ENCODE data around the gene CFAP69. TPM values are rescaled to one million over a fixed set of nuclear protein-coding genes. Genes with fewer than 3 reads are reported as not detected.
"Not testable (repeated sequence)": the region's sequence is repeated elsewhere in the genome, so short reads cannot be mapped to it uniquely, and the experiment has no call there.

The CFAP69 gene

DNA sequence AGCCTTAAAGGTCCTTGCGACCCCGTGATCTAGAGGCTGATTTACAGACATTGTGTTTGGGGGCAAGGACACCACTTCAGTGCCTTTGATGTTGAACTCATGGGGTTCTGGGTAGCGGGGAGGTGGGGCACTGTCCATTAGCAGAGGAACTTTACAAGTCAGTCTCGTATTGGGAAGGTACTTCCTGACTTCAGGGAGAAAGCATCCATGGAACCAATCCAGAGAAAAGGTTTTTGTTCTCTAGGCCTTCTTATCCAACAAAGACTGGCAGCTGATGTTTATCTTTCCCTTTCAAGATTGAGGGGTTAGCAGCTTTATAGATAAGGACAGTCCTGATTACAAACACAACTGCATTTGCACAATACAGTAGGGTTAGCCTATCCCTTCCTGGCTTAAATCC, 104.3 kb downstream of the CFAP69 start:
- no peak overlapping the region for H3K4me3 ChIP-seq (ENCODE audit: low read length)
- H2BK15ac ChIP-seq (replicated peaks; ENCODE audit: low read depth): no peak overlapping the region
- H3K18ac ChIP-seq (ENCODE audit: low read length): no peak overlapping the region
- H3K27me3 ChIP-seq (ENCODE audit: insufficient read depth, low read length, poor library complexity): no peaks in the 10 kb centered on the region
- H3K79me2 ChIP-seq (ENCODE audit: control insufficient read depth, insufficient read depth, low read length): peaks cover 12% of the 10 kb centered on the region
- no peak overlapping the region for H2BK120ac ChIP-seq (ENCODE audit: low read depth, low read length)
- H3K36me3 ChIP-seq (ENCODE audit: control insufficient read depth, insufficient read depth, low read length): no peaks in the 10 kb centered on the region
- peak; percentile 83 for DNase-seq
- no peak overlapping the region for H3K9ac ChIP-seq (ENCODE audit: low read length)
- H3K56ac ChIP-seq (ENCODE audit: low read length): no peak overlapping the region
- H3K27ac ChIP-seq (ENCODE audit: low read depth, low read length): peak overlapping the region; percentile 42
- H3K79me1 ChIP-seq (ENCODE audit: low read length): peaks cover 11% of the 10 kb centered on the region
- no peak overlapping the region for H2BK5ac ChIP-seq (ENCODE audit: low read length)
- H4K8ac ChIP-seq (ENCODE audit: low read depth, low read length): no peak overlapping the region
- H3K23ac ChIP-seq (ENCODE audit: low read length): no peak overlapping the region
- no peak overlapping the region for H3K4me2 ChIP-seq (ENCODE audit: low read length)
- no peak overlapping the region for H4K5ac ChIP-seq (ENCODE audit: low read length)
- WGBS (ENCODE audit: extremely low coverage, insufficient coverage, low lambda C conversion rate): no CpG with 5 or more reads among the region's 4 CpGs
- H3K4ac ChIP-seq (ENCODE audit: low read depth, low read length): no peak overlapping the region
- no peak overlapping the region for H2AK5ac ChIP-seq (ENCODE audit: low read length)
- H3K4me1 ChIP-seq (ENCODE audit: control insufficient read depth, low read depth, low read length): peaks cover 3% of the 10 kb centered on the region

DNA sequence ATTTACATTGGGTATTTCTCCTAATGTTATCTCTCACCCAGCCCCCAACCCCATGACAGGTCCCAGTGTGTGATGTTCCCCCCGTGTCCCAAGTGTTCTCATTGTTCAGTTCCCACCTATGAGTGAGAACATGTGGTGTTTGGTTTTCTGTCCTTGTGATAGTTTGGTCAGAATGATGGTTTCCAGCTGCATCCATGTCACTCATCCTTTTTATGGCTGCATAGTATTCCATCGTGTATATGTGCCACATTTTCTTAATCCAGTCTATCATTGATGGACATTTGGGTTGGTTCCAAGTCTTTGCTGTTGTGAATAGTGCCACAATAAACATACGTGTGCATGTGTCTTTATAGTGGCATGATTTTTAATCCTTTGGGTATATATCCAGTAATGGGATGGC, 105.1 kb downstream of the CFAP69 start:
- H3K4ac ChIP-seq (ENCODE audit: low read depth, low read length); H3K56ac ChIP-seq (ENCODE audit: low read length); H3K23ac ChIP-seq (ENCODE audit: low read length); H2AK5ac ChIP-seq (ENCODE audit: low read length); H3K4me2 ChIP-seq (ENCODE audit: low read length); H3K27me3 ChIP-seq (ENCODE audit: insufficient read depth, low read length, poor library complexity); H3K4me1 ChIP-seq (ENCODE audit: control insufficient read depth, low read depth, low read length); H4K5ac ChIP-seq (ENCODE audit: low read length); H2BK5ac ChIP-seq (ENCODE audit: low read length); H2BK15ac ChIP-seq (replicated peaks; ENCODE audit: low read depth); H2BK120ac ChIP-seq (ENCODE audit: low read depth, low read length); H3K9ac ChIP-seq (ENCODE audit: low read length); H3K4me3 ChIP-seq (ENCODE audit: low read length); H4K8ac ChIP-seq (ENCODE audit: low read depth, low read length); H3K27ac ChIP-seq (ENCODE audit: low read depth, low read length); H3K18ac ChIP-seq (ENCODE audit: low read length); H3K36me3 ChIP-seq (ENCODE audit: control insufficient read depth, insufficient read depth, low read length); DNase-seq: not testable (repeated sequence)
- Histone ChIP-seq H3K79me2 (ENCODE audit: control insufficient read depth, insufficient read depth, low read length) (peaks cover 12% of the 10 kb centered on the region), H3K79me1 (ENCODE audit: low read length) (peaks cover 11% of the 10 kb centered on the region)
- no CpG with 5 or more reads among the region's 3 CpGs for WGBS (ENCODE audit: extremely low coverage, insufficient coverage, low lambda C conversion rate)

DNA sequence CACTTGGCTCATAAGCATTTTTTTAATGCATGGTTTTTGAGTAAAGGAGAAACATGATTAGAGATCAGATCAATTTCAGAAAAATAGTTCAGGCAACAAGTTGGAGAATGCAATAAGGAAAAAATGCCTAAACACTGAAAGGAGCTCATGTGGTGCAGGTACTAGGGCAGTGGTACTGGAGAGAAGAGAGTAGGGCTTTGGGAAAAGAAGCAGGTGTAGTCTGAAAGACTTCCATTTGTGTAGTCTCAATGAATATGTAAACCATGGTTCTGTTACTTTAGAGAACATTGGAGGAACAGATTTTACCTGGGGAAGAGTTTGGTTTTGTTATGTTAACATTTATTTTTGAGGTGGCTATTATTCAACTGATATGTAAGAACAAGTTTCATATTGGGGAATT, 107.0 kb downstream of the CFAP69 start:
- DNase-seq: no peak

More for the DNA sequence above, 107.0 kb downstream of the CFAP69 start:
- Histone ChIP-seq H3K4me1 (ENCODE audit: control insufficient read depth, low read depth, low read length) (peaks cover 3% of the 10 kb centered on the region), H4K8ac (ENCODE audit: low read depth, low read length) (no peak overlapping the region), H3K23ac (ENCODE audit: low read length) (no peak overlapping the region), H3K9ac (ENCODE audit: low read length) (no peak overlapping the region), H3K56ac (ENCODE audit: low read length) (no peak overlapping the region), H3K79me2 (ENCODE audit: control insufficient read depth, insufficient read depth, low read length) (peaks cover 10% of the 10 kb centered on the region), H3K27ac (ENCODE audit: low read depth, low read length) (no peak overlapping the region), H3K27me3 (ENCODE audit: insufficient read depth, low read length, poor library complexity) (no peaks in the 10 kb centered on the region), H3K79me1 (ENCODE audit: low read length) (peaks cover 9% of the 10 kb centered on the region), H3K4me2 (ENCODE audit: low read length) (no peak overlapping the region), H2BK120ac (ENCODE audit: low read depth, low read length) (no peak overlapping the region), H2BK5ac (ENCODE audit: low read length) (no peak overlapping the region), H3K18ac (ENCODE audit: low read length) (no peak overlapping the region), H3K4ac (ENCODE audit: low read depth, low read length) (no peak overlapping the region), H3K36me3 (ENCODE audit: control insufficient read depth, insufficient read depth, low read length) (no peaks in the 10 kb centered on the region), H2BK15ac (replicated peaks; ENCODE audit: low read depth) (no peak overlapping the region), H2AK5ac (ENCODE audit: low read length) (no peak overlapping the region), H3K4me3 (ENCODE audit: low read length) (no peak overlapping the region), H4K5ac (ENCODE audit: low read length) (no peak overlapping the region)

Small RNA genes lying within 50 kb of the gene (small RNA-seq; reads per million reads assigned to genes)
- not detected for gene RF00019 (ENCODE audit: insufficient read depth)
